Measurements from ENCODE around the gene TTLL5.

The TTLL5 gene

DNA sequence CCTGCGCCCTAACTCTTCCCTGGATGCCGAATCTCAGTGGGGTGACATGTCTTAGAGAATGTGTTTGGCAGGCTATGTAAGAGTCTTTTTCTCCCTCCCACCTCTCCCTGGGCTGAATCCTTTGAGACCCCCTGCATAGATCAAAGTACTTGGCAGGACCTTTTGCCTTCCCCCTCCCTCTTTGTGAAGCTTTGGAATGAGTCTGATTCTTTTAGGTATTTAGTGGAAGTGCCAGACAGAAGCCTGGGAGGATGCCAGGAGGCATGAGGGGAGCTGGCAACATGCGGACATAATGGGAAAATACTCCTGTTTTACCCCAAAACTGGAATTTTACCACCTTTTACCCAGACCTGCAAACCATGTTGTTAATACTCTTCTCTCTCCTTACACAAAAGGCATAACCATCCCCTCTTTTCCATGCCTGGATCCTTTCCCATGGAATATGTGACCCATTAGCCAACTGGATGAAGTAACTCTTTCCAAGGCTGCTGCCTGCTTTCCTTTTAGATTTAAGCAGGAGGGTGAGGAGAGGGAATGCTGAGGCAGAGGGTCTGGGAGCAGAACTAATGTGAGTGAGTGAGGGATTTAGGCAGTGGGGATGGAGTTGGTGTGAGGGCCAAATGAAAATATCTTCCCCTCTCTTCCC lies 41.7 kb downstream of the TTLL5 start:
- no peak for DNase-seq

DNA sequence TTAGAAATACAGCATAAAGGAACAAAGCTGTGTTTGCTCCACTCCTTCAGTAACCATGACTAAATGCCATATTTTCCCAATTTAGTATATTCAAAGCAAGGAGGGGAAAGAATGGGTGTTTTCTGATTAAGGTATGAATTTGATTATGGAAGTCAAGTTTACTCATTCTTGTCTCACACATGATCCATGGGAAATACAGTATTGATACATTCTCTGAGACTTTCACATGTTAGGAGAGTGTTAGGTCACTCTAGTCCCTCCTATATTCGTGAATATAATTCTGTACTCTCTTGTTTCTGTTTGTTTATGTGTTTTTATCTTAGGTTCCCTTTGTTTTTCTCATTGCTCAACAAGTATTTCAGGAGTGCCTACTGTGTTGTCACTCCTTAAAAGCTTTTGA lies 42.4 kb downstream of the TTLL5 start:
- no peak for DNase-seq

DNA sequence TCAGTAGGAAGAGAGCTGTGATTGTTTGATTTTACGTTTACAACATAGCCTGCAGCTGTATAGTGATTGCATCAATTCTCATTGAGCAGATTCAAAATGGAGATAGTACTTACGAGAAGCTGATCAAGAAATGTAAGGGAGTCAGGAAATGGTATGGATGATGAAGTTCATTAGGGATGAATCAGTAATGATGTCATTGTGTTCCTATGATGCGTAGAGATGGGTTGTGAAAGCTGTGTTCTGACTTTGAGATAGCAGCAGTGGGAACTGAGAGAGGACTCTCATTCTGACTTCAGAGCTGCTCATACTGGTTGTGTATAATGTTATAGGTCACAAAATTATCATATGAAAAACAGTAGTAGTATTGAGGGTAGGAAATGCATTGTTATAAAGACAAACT lies 44.0 kb downstream of the TTLL5 start:
- DNase-seq: no peak

DNA sequence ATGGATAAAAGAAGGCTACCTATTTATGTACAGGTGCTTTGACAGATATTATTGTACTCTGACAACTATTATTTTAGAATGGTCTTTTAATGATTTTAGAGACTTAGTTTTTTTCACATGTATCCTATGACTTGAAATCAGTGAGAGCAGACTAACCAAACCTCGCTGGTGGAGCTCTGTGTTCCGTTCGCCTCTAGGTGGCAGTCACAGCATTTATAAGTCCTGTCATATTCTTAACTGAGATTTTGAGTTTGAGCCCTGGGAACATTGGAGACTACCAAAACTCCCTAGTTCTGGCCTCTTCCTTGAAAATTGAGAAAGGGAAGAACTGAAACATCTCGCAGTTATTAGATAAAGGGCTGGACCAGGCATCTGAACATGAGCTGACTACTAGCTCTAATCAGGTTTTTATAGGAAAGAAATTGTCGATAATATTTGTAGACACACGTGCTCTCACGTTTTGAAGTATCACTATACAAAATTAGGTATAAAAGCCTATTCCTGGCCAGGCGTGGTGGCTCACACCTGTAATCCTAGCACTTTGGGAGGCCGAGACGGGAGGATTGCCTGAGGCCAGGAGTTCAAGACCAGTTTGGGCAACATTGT lies 48.3 kb downstream of the TTLL5 start:
- peak; percentile 42 to 87 (median 82) for DNase-seq

DNA sequence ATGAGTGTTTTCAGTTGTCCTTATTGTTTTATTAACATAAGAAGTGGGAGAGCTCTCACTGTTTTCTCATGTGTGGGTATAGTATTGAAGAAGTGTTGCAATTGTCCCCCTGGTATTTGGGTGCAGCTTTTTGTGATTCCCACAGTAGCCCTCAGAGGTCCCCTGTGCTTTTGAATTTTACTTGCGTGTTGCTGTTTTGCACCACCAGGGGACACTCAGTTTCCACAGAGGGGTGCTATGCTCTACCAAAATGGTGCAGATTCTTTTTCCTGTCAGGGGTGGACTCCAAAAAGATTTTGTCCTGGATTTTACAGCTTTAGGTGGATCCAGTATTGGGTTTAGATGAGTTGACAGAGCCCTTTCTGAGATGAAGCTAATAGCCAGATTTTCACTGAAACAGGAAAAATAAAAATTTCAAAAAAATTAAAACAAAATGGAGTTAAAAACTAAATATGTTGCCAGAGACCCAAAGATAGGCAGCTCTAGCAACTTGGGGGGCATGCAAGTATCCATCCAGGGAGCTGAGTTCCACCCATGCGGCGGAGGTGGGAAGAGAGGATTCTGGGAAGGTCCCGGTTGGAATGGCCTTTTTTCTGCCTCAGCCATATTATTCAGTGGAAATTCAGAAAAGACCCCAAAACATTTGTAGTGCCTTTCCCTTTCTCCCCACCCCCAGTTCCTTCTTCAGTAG lies 50.2 kb downstream of the TTLL5 start:
- peak; percentile 5 to 23 (median 12) for DNase-seq

DNA sequence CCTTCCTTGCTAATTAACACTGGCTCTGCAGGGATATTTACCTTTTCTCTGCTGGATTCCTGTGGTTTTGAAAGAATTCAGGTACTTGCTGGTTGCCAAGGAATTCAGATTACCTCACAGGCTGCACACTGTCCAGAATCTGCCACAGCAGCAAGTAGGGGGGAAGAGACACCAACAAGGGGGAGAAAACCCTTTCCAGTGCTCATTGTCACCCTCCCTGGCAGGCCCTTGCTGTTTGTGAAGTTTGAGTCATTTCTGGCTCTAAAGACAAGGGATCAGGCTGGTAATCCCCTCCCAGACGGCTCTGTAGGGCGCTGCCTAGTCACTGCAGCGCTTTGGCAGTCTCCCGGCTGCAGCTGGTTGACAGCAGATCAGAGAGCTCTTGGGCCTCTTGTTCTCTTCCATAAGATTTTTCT lies 50.8 kb downstream of the TTLL5 start:
- no peak for DNase-seq

DNA sequence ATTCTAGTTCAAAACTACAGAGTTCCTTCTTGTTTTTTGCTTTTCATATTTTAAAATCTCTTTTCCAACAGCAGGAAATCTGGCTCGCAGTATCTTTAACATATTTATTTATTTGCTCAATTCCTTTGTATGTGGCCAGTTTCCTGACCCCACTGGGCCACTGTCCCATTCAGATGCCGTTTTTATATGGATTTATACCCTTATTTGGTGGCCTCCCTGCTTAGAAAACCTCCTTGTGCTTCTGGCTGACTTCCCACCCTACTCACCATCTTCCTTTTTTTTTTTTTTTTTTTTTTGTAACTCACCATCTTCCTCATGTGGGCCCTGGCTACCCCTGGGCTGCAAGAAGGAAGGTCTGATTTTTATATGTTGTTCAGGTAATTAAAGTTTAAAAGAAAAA lies 53.9 kb downstream of the TTLL5 start:
- DNase-seq: no peak

DNA sequence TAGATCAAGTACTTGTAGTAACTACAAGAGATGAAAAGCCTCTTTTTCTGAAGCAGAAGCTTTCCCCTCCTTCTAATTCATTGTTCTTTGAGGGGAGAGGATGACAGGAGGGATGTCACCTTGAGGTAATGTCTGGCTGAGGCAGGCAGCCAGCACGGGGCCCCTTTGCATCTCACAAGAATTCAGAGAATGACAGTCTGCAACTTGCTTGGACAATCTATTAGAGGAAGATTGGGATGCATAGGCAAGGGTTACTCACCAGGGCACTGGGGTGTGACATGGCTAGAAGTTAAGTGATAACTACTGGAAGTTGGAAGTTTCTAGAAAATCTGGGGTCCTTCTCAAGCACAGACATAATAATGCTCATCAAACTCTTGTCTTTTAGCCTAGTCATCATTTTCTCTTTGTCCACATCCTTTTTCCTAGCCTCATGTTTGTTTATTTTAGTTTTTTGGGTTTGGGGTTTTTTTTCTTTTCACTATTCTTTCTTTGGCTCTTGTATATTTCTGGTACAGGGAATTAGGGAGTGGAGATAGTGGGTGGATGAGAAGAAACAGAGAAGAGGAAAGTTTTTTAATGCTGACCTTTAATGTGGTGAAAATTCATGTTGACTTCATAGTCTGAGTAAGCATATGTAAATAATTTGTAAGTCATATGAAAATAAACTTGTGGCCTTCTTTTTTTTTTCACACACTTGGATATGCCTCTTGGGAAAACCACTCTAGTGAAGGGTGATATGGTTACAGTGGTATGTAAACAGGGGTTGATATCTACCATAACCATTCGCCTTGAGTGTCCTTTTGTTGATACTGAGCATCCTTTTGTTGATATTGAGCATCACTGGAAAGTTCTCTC lies 55.1 kb downstream of the TTLL5 start:
- no peak for DNase-seq

DNA sequence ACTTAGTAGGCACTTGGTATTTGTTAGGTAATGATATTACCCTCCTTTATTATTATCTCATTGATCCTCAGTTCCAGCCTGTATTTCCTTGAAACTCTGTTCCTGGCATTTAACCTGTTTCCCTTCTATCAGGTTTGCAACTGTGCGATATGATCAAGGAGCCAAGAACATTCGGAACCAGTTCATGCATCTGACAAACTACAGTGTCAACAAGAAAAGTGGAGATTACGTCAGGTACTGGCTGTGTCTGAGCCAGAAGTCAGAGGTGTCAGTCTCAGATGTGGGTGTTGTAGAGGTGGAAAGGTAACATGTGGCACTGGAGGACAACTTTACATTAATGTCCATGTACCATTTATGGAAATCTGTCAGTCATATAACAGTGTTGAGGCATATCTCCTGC lies 56.7 kb downstream of the TTLL5 start:
- no peak for DNase-seq

DNA sequence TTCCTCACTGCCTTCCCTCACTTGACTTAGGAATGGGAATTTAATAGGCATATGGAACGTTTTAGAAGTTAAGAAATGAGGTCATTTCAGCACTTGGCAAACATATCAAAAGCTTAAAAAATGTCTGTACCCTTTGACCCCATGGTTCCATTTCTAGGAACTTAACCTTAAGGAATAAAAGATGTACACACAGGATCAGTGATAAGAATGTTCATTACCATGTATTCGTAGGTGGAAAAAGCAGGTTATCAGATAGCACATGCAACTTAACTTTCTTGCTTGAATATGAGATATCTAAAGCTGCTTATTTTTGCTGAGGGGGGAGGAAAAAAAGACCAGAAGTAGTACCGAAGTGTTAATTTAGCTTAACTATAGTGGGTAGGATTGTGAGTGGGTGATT lies 57.2 kb downstream of the TTLL5 start:
- no peak for DNase-seq

DNA sequence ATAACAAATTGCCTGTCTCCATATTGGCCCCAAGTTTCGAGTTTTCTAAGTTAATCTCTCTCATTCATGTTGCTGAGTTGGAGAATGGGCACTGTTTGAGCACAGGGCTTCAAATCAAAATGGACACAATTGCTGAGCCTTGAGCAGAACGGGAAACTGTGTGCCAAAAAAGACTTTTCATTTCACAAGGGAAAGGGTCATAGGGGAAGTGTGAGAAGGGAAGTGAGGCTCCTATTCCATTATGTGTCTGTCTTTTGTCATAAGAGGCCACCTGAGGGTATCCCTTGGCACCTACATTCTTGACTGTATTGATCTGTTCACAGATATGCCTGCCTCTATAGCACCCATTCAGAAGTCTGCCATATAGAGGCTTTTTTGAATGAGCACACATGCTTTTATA lies 59.1 kb downstream of the TTLL5 start:
- no peak for DNase-seq

DNA sequence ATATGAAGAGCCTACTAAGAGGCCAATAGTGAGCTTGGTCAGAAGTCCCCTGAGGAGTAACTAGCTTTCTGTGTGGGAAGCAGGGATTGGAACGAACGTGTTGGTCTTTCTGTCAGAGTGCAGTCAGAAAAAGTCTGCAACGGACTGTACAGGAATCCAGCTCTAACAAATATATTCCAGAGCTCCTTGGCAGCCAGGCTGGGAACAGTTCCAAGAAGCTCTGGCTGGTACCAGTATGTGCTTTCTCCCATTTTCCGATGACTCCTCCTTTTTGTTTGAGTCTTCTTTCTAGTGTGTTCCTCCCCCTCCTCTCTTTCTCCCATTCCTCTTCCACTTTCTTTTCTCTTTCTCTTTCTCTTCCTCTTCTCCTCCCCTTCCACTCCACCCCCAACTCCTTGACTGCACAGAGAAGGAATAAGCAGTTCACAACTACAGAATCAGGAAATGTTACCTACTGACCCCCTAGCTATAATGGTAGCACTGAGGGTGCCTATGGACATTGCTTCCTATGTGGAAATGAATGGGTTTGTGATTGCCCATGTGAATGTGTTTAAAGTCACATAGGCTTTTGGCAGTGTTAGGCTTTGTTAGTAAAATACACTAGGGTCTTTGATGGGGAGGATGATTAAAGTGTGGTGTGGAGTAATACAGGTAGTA lies 59.9 kb downstream of the TTLL5 start:
- no peak for DNase-seq

DNA sequence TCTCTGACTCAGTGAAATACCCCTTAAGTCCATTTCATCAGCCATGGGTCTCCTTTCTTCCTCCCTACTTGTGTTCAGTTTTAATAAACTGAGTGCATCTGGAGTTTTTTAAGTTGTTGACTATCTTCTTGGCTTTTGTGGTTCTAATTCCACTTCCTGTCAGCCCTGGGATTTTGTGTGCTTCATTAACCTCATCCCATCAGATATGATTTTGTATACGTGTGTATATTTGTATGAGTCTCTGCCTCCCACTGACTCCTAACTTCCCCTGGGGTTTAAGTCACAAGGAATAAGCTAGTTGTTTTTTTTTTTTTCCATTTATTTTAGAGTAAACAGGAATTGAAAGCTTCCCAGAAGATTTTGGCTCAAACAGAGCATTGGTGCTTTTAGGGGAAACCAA lies 62.7 kb downstream of the TTLL5 start:
- no peak for DNase-seq

DNA sequence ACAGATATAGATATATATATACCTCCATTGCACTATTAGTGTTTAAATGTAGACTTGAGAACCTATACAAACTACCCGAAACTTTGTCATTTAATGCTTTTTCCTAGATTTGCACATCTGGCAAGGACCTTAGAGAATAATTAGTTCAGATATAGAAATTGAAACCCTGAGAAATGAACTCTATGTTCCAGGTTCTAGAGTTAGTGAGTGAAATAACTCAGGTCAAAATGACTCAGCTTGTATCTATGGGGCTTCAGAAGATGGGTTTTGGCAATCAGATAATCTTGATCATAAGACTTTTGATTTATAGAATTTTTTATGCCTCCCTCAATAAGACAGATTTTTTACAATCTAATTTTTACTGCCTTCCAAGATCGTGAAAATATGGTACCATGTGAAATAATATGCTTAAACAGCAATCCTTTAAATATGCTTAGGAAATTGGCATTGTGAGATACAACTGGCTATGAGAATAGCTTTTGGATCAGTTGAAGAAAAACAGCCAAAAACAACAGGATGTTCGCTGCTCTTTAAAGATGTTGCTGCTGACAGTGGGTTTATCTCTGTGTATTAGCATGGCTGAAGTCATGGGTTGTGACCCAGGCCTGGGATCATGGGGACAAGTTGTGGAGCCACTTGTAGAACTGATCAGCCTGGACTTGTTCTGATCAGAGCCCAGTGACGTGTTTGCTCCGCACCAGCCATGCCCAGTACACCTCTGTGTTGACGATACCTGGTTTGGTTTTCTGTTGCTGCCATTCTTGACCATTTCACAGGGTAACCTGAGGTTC lies 63.6 kb downstream of the TTLL5 start:
- no peak for DNase-seq

DNA sequence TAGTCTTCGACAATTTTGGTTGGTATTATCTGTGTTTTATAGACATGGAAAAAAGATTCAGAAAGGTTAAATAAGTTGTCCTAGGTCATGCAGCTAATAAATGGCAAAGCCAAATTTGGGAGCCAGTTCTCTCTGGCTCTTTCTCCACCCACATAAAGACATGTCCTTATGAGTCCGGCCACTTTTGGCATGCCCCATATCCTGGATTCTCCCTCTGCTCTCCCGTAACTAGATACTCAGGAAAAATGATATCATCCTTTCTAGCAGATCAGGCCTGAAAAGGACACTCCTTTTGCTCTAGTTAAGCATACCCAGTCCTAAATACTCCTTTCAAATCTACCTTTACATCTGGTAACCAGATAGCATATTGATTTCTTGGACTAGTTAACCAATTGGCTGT lies 64.4 kb downstream of the TTLL5 start:
- no peak for DNase-seq

DNA sequence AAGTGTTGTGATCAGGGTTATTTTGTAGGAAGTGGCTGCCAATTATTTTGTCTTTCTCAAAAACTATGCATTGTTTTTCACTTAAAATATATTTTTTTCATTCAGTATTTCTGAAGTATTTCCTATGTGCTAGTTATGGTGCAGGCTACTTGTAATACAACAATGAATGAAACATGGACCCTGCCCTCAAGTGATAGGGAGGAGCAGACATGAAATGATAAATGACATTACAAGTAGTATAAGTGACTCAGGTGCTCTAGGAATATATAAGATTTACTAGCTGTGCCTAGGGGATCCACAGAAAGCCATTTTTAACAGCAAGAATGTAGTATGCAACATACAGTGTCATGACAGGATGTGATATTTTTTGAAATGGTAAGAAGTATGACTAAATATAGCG lies 65.3 kb downstream of the TTLL5 start:
- no peak for DNase-seq

DNA sequence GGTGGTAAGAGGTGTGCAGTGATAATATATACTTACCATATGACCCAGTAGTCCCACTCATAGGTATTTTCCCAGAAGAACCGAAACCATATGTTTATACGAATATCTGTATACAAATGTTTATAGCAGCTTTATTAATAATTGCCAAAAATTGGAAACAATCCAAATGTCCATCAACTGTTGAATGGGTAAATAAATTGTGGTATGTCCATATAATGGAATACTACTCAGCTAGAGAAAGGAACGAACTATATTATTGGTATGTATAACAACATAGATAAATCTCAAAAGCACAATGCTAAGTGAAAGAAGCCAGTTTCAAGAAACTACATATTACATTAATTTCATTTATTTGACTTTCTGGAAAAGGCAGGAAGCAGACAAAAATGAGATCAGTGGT lies 66.1 kb downstream of the TTLL5 start:
- no peak for DNase-seq

DNA sequence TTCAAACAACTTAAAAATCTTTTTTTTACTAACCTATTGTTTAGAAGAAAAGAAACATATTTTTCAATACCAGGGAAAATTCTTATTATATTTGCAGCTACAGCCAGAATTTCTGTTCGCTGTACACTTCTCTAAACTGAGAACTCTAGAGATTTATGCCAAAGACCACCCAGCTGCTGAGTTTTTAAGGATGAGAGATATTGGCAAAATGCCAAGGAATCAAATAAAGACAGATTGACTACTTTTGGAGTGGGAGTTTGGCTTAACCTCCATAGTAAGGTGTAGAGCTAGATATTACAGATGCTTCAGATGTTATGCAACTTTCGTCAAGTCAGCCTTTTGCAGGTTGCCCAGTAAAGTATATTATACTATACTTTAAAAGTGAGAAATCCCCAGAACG lies 71.8 kb downstream of the TTLL5 start:
- no peak for DNase-seq

DNA sequence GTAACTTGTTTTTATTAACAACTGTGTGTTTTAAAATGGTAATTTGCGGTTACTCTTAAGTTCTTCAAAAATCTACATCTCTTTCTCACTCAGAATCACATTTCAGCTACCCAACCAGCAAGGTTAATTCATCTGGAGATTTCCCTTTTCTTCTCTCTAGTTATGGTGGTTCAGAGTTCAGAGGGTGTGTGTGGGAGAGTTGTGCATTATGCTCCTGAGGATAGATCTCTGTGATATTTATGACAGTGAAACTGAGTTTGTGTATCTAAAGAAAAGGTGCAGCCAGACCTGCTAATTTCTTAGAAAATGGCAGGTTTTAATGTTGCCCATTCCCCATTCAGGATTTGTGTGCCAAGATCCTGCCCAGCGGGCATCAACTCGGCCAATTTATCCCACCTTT lies 73.8 kb downstream of the TTLL5 start:
- no peak for DNase-seq

DNA sequence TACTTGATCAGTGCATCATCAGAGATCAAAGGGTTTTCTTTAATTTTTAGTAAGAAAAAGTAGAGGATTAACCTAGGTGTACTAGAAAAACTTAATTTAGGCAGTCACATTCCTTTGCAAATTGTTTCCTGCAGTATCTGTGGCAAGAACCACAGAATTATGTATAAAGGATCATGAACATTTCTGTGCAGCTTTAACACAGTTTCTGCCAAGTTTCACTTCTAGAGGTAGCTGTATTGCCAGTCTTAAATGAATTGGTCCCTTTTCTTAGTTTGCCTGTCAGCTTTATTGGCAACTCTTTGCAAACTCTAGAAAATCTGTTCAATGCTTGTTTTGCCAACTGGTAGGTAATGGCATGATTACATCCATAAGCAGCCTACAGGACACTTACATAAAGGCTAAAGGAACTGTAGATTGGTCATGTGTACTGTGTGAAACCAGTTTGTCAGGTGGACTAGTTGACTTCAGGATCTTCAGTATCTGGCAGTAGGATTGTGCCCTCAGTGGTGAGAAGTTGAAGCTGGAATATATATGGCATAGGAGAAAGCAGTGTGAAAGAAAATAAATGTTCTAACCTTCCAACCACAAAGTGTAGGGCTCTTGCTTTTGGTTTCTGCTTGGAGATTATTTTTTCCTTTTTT lies 75.9 kb downstream of the TTLL5 start:
- DNase-seq: no peak

DNA sequence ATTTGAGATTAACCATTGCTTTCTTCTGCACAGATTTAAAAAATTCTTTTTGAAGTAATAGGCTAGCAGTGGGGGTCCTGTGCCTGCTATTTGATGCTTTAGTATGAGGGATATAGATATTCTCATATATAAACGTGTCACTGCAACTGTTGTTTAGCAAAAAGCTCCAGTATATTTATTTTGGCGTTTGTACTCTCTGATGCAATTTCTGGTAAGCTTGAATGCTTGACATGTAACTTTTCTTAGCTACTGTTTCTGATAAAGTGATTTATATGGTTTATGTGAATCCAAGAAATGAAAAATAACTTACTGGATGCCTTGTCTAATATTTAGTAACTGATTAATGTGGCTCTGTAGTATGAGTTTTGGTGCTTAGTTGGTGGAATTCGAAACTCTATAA lies 77.1 kb downstream of the TTLL5 start:
- no peak for DNase-seq

DNA sequence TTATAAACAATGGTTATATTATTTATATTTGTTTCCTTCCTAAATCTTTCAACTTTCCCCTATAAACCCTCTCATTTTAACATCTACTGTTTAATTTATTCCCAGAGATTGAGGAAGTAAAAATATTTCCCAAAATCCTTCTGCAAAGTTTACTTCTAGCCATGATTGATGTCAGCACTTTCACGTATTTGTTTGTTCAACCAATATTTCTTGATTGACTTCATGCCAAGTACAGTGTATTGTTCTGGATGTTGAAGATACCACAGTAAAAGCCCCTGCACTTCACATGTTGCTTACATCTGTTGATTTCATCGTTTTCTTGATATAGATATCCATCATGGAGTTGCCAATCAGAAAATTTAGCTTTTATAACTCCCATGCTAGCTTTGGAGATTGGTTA lies 81.8 kb downstream of the TTLL5 start:
- DNase-seq: no peak
